IMR-90 (cell line): ENCODE measurements around the gene STARD8. TPM values are rescaled to one million over a fixed set of nuclear protein-coding genes. Genes with fewer than 3 reads are reported as not detected.

Experiments used
- ATAC-seq: fragments of 200-7000 bp; cut with Tn5 transposase; 2 replicates; pipeline ENCODE4 v1.9.1; 2020; ENCODE audit warnings: low read depth, mild to moderate bottlenecking, moderate library complexity
- BruUV-seq: library from RNA; stranded (reverse); fragments of 400-500 nt; replicated peaks from 2 replicates; lab custom pipeline; 2021; lab: Mats Ljungman, UMichigan
- CTCF ChIA-PET: fragments of 300-600 bp; formaldehyde crosslinking; extraction: SDS; loops from one replicate; lab custom pipeline; 2021; ENCODE audit warnings: antibody characterized with exemption; lab: Yijun Ruan, JAX
- POLR2A ChIA-PET: fragments of 300-600 bp; sonication (Branson Sonifier 250); formaldehyde crosslinking; loops from one replicate; lab custom pipeline; 2022; ENCODE audit warnings: antibody characterized with exemption; ENCODE audit not compliant: unreplicated experiment; lab: Charles Lee
- DNase-seq: peaks from one replicate; pipeline ENCODE4 v3.0.0; 2013
- H2AFZ ChIP-seq: replicated peaks from 2 replicates; pipeline ENCODE3; 2013; ENCODE audit warnings: low read length, mild to moderate bottlenecking; ENCODE audit not compliant: poor library complexity
- H2AK5ac ChIP-seq: 2 replicates; pipeline ENCODE4 v1.6.1; 2013; ENCODE audit warnings: low read depth, low read length, inconsistent platforms
- H2AK9ac ChIP-seq: replicated peaks from 2 replicates; pipeline ENCODE3; 2013; ENCODE audit warnings: mild to moderate bottlenecking, low read depth, low read length, moderate library complexity; ENCODE audit not compliant: poor library complexity
- H2BK120ac ChIP-seq: 2 replicates; pipeline ENCODE4 v1.6.1; 2013; ENCODE audit warnings: low read depth, low read length, inconsistent platforms
- H2BK15ac ChIP-seq: 3 replicates; pipeline ENCODE4 v1.6.1; 2013; ENCODE audit warnings: low read depth, low read length, inconsistent platforms
- H2BK20ac ChIP-seq: 2 replicates; pipeline ENCODE4 v1.6.1; 2013; ENCODE audit warnings: low read depth, mild to moderate bottlenecking, inconsistent platforms, low read length, moderate library complexity
- H2BK5ac ChIP-seq: 2 replicates; pipeline ENCODE4 v1.6.1; 2013; ENCODE audit warnings: mild to moderate bottlenecking, low read depth, low read length, inconsistent platforms; ENCODE audit not compliant: poor library complexity, severe bottlenecking
- H3K14ac ChIP-seq: replicated peaks from 2 replicates; pipeline ENCODE4 v1.6.1; 2013; ENCODE audit warnings: low read depth, low read length, inconsistent platforms
- H3K18ac ChIP-seq: 2 replicates; pipeline ENCODE4 v1.6.1; 2013; ENCODE audit warnings: low read depth, low read length, control low read depth
- H3K23ac ChIP-seq: 2 replicates; pipeline ENCODE4 v1.6.1; 2013; ENCODE audit warnings: low read depth, low read length, inconsistent platforms
- H3K27ac ChIP-seq: 2 replicates; pipeline ENCODE4 v1.5.1; 2013; ENCODE audit warnings: mild to moderate bottlenecking, control low read depth, low read length; ENCODE audit not compliant: insufficient read depth
- H3K27me3 ChIP-seq: 2 replicates; pipeline ENCODE4 v1.6.1; 2013; ENCODE audit warnings: low read length; ENCODE audit not compliant: control insufficient read depth, insufficient read depth
- H3K36me3 ChIP-seq: 2 replicates; pipeline ENCODE4 v1.6.1; 2013; ENCODE audit warnings: low read length, mixed read lengths; ENCODE audit not compliant: control insufficient read depth, insufficient read depth
- H3K4ac ChIP-seq: 2 replicates; pipeline ENCODE4 v1.6.1; 2013; ENCODE audit warnings: low read depth, low read length, inconsistent platforms
- H3K4me1 ChIP-seq: 2 replicates; pipeline ENCODE4 v1.6.1; 2013; ENCODE audit warnings: low read length, mixed read lengths; ENCODE audit not compliant: control insufficient read depth, insufficient read depth
- H3K4me2 ChIP-seq: 2 replicates; pipeline ENCODE4 v1.6.1; 2013; ENCODE audit warnings: low read depth, mild to moderate bottlenecking, control low read depth, low read length, moderate library complexity
- H3K4me3 ChIP-seq: 2 replicates; pipeline ENCODE4 v1.5.1; 2013; ENCODE audit warnings: low read depth, mild to moderate bottlenecking, control low read depth, low read length, moderate library complexity; ENCODE audit not compliant: insufficient read depth
- H3K56ac ChIP-seq: 2 replicates; pipeline ENCODE4 v1.6.1; 2013; ENCODE audit warnings: low read length, inconsistent platforms; ENCODE audit not compliant: insufficient read depth; ENCODE audit errors: extremely low read depth
- H3K79me1 ChIP-seq, 2 experiments: 2 replicates each; pipeline ENCODE4 v1.6.1; 2013; ENCODE audit warnings: low read length in 2 of 2, inconsistent platforms in 1 of 2, low read depth in 1 of 2
- H3K9ac ChIP-seq: 2 replicates; pipeline ENCODE4 v1.6.1; 2013; ENCODE audit warnings: low read depth, low read length, control low read depth
- H3K9me1 ChIP-seq: 2 replicates; pipeline ENCODE4 v1.6.1; 2013; ENCODE audit warnings: low read length, inconsistent platforms; ENCODE audit not compliant: insufficient read depth
- H3K9me3 ChIP-seq: 2 replicates; pipeline ENCODE4 v1.6.1; 2013; ENCODE audit warnings: low read length; ENCODE audit not compliant: control insufficient read depth, insufficient read depth
- H4K20me1 ChIP-seq: 2 replicates; pipeline ENCODE4 v1.6.1; 2013; ENCODE audit warnings: low read length, inconsistent platforms; ENCODE audit not compliant: insufficient read depth
- H4K5ac ChIP-seq: 2 replicates; pipeline ENCODE4 v1.6.1; 2013; ENCODE audit warnings: mild to moderate bottlenecking, low read depth, low read length, control low read depth
- H4K8ac ChIP-seq, 2 experiments: 2 replicates each; pipeline ENCODE4 v1.6.1; 2013; ENCODE audit warnings: low read depth in 2 of 2, low read length in 2 of 2, control low read depth in 1 of 2, inconsistent platforms in 1 of 2
- H4K91ac ChIP-seq: 2 replicates; pipeline ENCODE4 v1.6.1; 2013; ENCODE audit warnings: low read depth, low read length, inconsistent platforms; ENCODE audit not compliant: insufficient read depth
- BHLHE40 ChIP-seq: fragments of 150-350 bp; IDR thresholded peaks from 2 replicates; pipeline ENCODE4 v1.6.1; 2016; ENCODE audit warnings: mild to moderate bottlenecking, low read depth, low read length
- CEBPB ChIP-seq: IDR thresholded peaks from 2 replicates; pipeline ENCODE4 v1.6.1; 2012; ENCODE audit warnings: low read depth, low read length, improper control_type of control experiment
- CHD1 ChIP-seq: IDR thresholded peaks from 2 replicates; pipeline ENCODE4 v1.6.1; 2012; ENCODE audit warnings: low read depth, low read length, improper control_type of control experiment
- CTCF ChIP-seq: conservative IDR thresholded peaks from 2 replicates; pipeline ENCODE4 v1.5.1; 2012; ENCODE audit warnings: mild to moderate bottlenecking, low read depth, low read length, improper control_type of control experiment
- FOS ChIP-seq: fragments of 150-350 bp; IDR thresholded peaks from 2 replicates; pipeline ENCODE4 v1.6.1; 2016; ENCODE audit warnings: low read depth, low read length
- MAFK ChIP-seq: IDR thresholded peaks from 2 replicates; pipeline ENCODE4 v1.6.1; 2012; ENCODE audit warnings: low read depth, low read length, improper control_type of control experiment
- MAZ ChIP-seq: IDR thresholded peaks from 2 replicates; pipeline ENCODE4 v1.6.1; 2012; ENCODE audit warnings: low read depth, mild to moderate bottlenecking, low read length, improper control_type of control experiment, moderate library complexity, borderline replicate concordance
- NFE2L2 ChIP-seq: fragments of 150-350 bp; IDR thresholded peaks from 2 replicates; pipeline ENCODE4 v1.6.1; 2016; ENCODE audit warnings: low read depth, mild to moderate bottlenecking, low read length
- POLR2A ChIP-seq: IDR thresholded peaks from 2 replicates; pipeline ENCODE4 v1.6.1; 2012; ENCODE audit warnings: mild to moderate bottlenecking, low read depth, low read length
- RCOR1 ChIP-seq: IDR thresholded peaks from 2 replicates; pipeline ENCODE4 v1.6.1; 2012; ENCODE audit warnings: mild to moderate bottlenecking, low read length, improper control_type of control experiment; ENCODE audit not compliant: insufficient replicate concordance
- USF2 ChIP-seq: fragments of 150-350 bp; IDR thresholded peaks from 2 replicates; pipeline ENCODE4 v1.6.1; 2017; ENCODE audit warnings: mild to moderate bottlenecking, antibody characterized with exemption, low read length, low read depth
- WGBS, 2 experiments: methylation state at CpG; one replicate each; pipeline versions ENCODE4 v1.1.5 to v1.1.7; 2013; ENCODE audit warnings: missing lambda C conversion rate in 2 of 2; ENCODE audit not compliant: insufficient read length in 1 of 2; ENCODE audit errors: extremely low coverage in 2 of 2; 5-methylcytosine and 5-hydroxymethylcytosine counted together
- dilution Hi-C: fragments of 300-500 bp; cut with HindIII; formaldehyde crosslinking; loops from one replicate; pipeline ENCODE4 v1.14.3; 2018; ENCODE audit warnings: low sequenced_read_pairs; ENCODE audit not compliant: unreplicated experiment
- in situ Hi-C: fragments of 300-500 bp; cut with MboI; formaldehyde crosslinking; loops from 3 replicates; pipeline ENCODE4 v1.14.3; 2019; ENCODE audit warnings: low sequenced_read_pairs, inconsistent platforms, mixed read lengths
- intact Hi-C: fragments of 100-400 bp; cut with micrococcal nuclease; formaldehyde crosslinking; loops from 2 replicates; pipeline ENCODE4 v1.10.0; 2022
- polyA plus RNA-seq, 3 experiments: library from polyadenylated mRNA; depleted of rRNA; stranded (reverse); fragments of >200 nt; gene quantifications; 2 replicates each; pipeline ENCODE4 v1.2.3, GENCODE V29; 2012; ENCODE audit warnings: low replicate concordance in 1 of 3
- total RNA-seq: library from RNA; depleted of rRNA; stranded (reverse); fragments of >200 nt; gene quantifications from 2 replicates; pipeline ENCODE4 v1.2.3, GENCODE V29; 2012

Gene STARD8
- total and polyA plus RNA-seq, 2 of the 4 experiments (the other 2 are of a cell fraction): 1.6 to 2.3 TPM

- no peak overlapping the region for H2BK20ac ChIP-seq
- H4K8ac ChIP-seq: no peak overlapping the region
- no peak overlapping the region for H2BK120ac ChIP-seq
- H2AK5ac ChIP-seq: no peak overlapping the region
- in situ Hi-C loops: no loop called here
- DNase-seq (no peak), ATAC-seq (no peak)
- no peak overlapping the region for H4K5ac ChIP-seq
- no TSS peak for BruUV-seq
- no peak overlapping the region for H3K23ac ChIP-seq
- intact Hi-C loops: loop anchor here (5.0 kb wide), 1 partner anchor 253 kb away; the partner anchor contains the start of gene OPHN1
- ChIA-PET POLR2A (no interaction called here), CTCF (no interaction called here)
- no peaks in the 10 kb centered on the region for H3K79me1 ChIP-seq
- no peaks in the 10 kb centered on the region for H3K9me3 ChIP-seq
- no peak overlapping the region for H2BK5ac ChIP-seq
- H3K4me3 ChIP-seq: no peak overlapping the region
- H3K27ac ChIP-seq: no peak overlapping the region
- dilution Hi-C loops: no loop called here
- no peak overlapping the region for H3K9ac ChIP-seq
- no peak overlapping the region for H3K4ac ChIP-seq
- H3K4me1 ChIP-seq: peaks cover 7% of the 10 kb centered on the region
- H2AFZ ChIP-seq: no peak overlapping the region
- no peak overlapping the region for H3K18ac ChIP-seq
- no peak overlapping the region for H4K91ac ChIP-seq
- H2AK9ac ChIP-seq: no peak overlapping the region
- H3K14ac ChIP-seq: no peak overlapping the region
- TF ChIP-seq MAZ (no peak), MAFK (no peak), FOS (no peak), RCOR1 (no peak), CEBPB (no peak), USF2 (no peak), BHLHE40 (no peak), CTCF (no peak), NFE2L2 (no peak), CHD1 (no peak), POLR2A (no peak)
- no peak overlapping the region for H2BK15ac ChIP-seq
- no peaks in the 10 kb centered on the region for H4K20me1 ChIP-seq
- no peaks in the 10 kb centered on the region for H3K36me3 ChIP-seq
- WGBS, 2 experiments: no CpG with 5 or more reads among the region's 2 CpGs
- peaks cover 5% of the 10 kb centered on the region; the same call in 1 of the 2 replicates for H3K27me3 ChIP-seq
- no peak overlapping the region for H3K4me2 ChIP-seq
- H3K56ac ChIP-seq: no peak overlapping the region
- H3K9me1 ChIP-seq: no peaks in the 10 kb centered on the region
Measured at GRCh38 chrX:68684919-68685304, 37.4 kb downstream of the STARD8 start.
